Germinal center (tissue), 1 donor: ENCODE data around the gene PRRT4.

ENCODE experiments used
- DNase-seq: peaks from one replicate; pipeline ENCODE4 v3.0.0; 2012; ENCODE audit warnings: mixed read lengths, low spot score

The PRRT4 gene

DNA sequence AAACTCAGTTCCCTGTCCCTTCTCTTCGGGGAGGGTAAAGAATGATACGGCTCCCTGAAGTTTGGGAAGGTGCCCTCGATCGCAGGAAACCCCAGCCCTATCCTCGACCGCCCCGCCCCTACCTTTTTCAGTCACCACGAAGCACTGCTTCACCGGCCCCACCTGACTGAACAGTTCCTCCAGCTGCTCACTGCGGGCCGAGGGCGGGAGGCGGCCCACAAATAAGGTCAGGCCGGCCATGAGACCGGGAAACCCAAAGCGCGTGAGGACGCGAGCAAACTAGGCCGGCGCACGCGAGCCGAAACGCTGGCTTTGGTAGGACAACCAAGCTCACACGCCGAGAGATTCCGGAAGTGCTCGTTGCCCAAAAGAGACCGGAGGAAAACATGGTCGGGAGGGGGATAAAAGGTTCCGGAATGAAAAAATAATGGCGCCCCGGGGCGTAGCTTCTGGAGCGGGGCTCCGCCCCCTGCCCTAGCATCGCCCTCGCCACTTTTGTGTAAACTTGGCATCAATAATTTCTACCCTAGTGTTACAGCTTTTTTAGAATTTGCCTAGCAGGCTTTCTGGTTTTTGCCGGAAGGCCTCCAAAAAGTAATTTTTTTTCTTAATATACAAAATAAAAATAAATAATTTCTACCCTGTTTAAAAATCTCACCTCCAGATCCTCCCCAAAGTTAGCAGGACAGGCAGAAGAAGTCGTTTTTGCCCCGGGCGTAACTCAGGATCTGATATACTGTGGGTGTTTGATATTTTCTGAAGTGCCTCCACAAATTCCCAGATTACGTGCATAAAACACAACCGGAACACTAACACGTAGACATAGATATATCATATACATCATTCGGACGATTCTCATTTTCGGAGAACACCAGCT lies 17.7 kb downstream of the PRRT4 start, which contains the start of gene RBM28:
RBM28 (minus strand) TSS at position 355 of the 877 bp plus-strand sequence; CDS start at position 240, 115 bp downstream.
- DNase-seq = peak; percentile 92

DNA sequence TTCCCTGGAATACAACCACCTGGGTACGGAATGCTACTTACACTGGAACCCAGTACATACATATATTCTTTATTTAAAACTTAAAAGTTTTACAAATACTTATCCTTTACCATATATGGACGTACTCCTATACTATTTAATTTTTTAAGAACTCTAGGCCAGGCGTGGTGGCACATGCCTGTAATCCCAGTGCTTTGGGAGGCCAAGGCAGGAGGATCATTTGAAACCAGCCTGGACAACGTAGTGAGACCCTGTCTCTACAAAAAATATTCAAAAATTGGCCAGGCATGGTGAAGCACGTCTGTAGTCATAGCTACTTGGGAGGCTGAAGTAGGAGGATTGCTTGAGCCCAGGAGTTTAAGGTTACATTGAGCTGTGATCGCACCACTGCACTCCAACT lies 19.8 kb downstream of the PRRT4 start:
- no peak for DNase-seq

DNA sequence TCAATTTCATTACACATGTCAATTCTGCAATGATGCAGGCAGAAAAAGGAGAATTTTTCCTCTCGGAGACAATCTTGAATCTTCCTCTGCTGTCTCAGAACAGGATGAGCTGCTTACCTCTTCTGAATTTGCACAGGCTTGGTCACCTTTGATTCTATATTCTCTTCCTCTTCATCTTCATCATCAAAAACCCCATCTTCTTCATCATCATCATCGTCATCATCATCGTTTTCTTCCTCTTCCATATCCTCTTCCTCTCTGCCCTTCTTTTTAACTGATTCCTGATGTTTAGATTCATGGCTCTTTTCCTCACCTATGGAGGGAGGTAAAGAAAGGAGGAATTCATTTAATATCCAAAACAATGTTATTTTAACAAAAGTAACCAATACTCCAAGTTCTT lies 25.8 kb downstream of the PRRT4 start:
- no peak for DNase-seq

- DNase-seq = no peak
Measured at GRCh38 chr7:128324368-128324680, 37.2 kb downstream of the PRRT4 start.

DNA sequence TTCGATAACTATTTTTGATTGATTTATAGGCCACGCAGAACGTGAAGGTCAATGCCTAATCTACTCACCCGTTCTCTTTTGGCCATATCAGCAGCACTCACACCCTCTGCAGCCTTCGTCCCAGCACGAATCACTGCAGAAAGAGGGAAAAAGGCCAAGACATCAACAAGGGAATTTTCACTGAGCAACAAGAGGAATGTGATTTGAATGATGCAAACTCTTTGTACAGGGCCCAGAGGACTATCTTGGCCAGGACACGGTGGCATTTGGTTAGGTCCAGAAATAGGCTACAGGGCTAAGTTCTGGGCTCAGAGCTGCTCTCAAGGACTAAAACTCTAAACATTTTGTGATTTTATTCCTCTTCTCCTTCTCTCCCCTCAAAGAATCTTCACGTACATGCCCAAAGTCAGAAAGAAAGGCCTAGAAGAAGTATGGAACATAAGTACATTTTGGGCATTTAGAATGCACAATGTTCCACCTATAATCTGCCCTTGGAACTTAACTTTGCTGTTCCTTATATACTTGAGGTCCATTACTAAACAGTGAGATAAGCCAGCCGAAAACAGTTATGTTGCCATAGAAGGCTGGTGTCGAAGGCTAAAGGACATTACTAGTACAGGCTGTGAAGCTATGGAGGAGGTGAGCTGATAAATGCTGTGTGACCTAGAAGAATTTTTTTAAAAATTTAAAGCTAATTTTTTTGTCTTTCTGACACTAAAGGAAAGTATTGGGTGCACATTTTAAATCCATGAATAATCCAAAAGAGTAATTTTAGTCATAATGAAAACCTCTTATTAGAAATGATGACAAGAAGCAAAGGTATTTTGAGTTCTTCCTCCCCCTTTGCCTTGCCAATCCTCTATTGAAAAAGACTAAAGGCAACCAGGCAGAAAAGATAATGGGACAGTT lies 37.8 kb downstream of the PRRT4 start:
- DNase-seq = no peak

- no peak for DNase-seq
Measured at GRCh38 chr7:128323040-128323439, 38.5 kb downstream of the PRRT4 start.

GRCh38 chr7:128322040-128322643 lies 39.3 kb downstream of the PRRT4 start:
- DNase-seq = peak; percentile 14

- no peak for DNase-seq
Measured at GRCh38 chr7:128321044-128321422, 40.5 kb downstream of the PRRT4 start.

DNA sequence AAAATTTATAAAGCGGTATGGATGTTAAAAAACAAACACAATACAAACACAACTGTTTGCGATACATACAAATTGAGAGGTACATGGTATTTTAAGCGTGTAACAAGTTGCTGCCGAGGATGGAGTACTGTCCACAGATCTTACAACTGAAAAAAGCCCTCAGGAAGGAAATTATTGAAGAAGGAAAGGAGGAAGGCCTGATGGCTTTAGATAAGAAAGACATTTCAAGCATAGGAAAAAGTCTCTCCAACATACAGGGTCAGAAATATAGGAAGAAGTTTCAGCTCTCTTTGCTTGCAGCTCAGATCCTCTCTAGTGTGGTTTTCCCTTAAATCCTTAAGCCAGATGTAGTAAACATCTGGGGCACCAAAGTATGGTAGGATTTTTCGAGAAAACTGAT lies 42.8 kb downstream of the PRRT4 start:
- DNase-seq = no peak

- DNase-seq = no peak
Measured at GRCh38 chr7:128311013-128311412, 50.5 kb downstream of the PRRT4 start.

DNA sequence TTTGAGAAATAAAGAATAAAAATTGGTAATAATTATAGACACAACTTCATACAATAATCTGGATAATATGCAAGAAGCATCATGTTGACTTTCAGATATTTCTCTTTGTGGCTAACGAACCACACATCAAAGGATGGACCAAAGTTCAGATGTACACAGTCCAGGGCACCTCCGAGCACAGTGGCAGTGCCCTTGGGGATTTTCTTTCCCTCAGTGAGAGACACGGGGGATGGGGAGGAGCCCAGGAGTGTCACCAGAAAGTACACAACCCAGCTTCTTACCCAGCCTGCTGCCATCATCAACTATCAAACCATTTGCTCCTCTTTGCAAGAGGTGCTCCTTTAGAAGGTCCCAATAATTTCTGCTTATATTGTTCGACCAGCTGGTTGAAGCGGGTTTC lies 51.0 kb downstream of the PRRT4 start:
- DNase-seq = no peak

DNA sequence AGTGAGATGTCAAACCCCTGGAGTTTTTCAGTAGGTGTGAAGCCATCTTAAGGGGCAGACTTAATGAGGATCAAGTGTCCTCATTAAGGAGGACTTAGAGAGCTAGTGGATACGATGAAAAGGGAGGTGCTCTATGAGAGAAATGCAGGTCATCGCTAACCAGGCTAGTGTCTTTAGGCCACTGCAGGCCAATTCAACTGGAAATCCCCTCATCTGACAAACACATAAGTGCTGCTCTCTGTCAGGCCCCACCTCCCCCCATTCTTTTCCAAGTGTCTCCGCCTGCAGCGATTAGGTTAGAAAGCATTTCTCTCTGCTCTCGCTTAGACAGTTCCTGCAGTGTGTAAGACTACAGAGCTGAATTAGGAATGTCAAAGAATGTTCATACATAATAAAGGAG lies 51.5 kb downstream of the PRRT4 start:
- no peak for DNase-seq

DNA sequence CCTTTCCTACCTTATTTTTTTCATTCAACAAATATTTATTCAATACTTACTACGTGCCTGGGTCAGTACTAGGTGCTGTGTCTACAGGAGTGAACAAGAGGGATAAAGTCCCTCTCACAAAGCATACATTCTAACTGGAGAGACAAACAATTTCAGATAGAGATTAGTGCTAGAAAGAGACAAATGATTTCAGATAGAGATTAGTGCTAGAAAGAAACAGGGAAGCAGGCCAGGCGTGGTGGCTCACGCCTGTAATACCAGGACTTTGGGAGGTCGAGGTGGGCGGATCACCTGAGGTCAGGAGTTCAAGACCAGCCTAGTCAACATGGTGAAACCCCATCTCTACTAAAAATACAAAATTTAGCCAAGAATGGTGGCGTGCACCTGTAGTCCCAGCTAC lies 52.4 kb downstream of the PRRT4 start:
- no peak for DNase-seq

DNA sequence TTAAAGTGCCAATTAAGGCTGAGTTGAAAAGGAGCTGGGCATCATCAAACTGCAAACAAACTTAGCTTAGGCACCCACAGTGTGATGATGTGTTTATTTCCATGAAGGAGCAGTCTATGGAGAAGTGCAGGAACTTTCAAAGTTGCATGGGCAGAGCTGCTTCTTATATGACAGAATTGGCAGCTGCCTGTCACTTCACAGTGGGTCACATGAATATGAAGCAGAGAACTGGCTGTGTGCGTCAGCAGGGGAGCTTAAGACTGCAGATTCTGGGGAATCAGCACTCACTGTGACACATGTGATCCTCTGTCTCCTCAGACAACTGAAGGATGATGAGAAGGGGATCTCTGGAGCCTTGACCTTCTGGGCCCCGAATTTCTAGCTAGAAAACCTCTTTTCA lies 54.4 kb downstream of the PRRT4 start:
- DNase-seq = no peak

DNA sequence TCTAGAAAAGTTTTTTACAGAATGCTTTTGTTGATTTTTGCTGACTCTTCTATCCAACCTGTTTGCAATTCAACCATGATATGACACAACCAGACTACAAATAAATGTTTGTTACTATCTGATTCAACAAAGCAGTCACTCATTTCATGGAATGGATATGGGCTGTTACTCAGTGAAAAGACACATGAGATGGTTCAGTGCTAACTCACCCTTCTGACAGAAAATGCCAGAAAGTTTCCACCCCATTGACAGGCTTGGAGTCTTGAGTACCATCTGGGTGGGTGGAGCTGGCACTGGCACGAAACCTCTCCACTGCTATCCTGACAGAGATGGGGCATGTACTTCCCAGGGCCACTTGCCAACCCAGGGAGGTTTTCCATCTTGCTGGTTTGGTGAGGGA lies 57.3 kb downstream of the PRRT4 start:
- no peak for DNase-seq

- no peak for DNase-seq
Measured at GRCh38 chr7:128303643-128304042, 57.8 kb downstream of the PRRT4 start.

- DNase-seq = no peak
Measured at GRCh38 chr7:128303133-128303532, 58.4 kb downstream of the PRRT4 start.

GRCh38 chr7:128302139-128302538 lies 59.4 kb downstream of the PRRT4 start:
- DNase-seq = no peak
